Loucy (cell line): ENCODE data around the gene YBX2.

Source experiments
- H2AFZ ChIP-seq: fragments of 200-600 bp; sonication (generic); 2 replicates; pipeline ENCODE4 v1.6.0; 2016; ENCODE audit warnings: antibody characterized with exemption, mild to moderate bottlenecking, low read length, moderate library complexity
- H3F3A ChIP-seq: fragments of 200-600 bp; 2 replicates; pipeline ENCODE4 v1.6.0; 2016; ENCODE audit warnings: antibody characterized with exemption, low read depth, mild to moderate bottlenecking
- H3K27me3 ChIP-seq: fragments of 200-600 bp; sonication (generic); 2 replicates; pipeline ENCODE4 v1.6.1; 2014; ENCODE audit warnings: low read length, mild to moderate bottlenecking; ENCODE audit not compliant: insufficient read depth, poor library complexity, severe bottlenecking
- H3K36me3 ChIP-seq: fragments of 200-600 bp; sonication (generic); 2 replicates; pipeline ENCODE4 v1.6.1; 2016; ENCODE audit warnings: low read length; ENCODE audit not compliant: insufficient read depth
- H3K4me1 ChIP-seq: fragments of 200-600 bp; sonication (generic); 2 replicates; pipeline ENCODE4 v1.5.1; 2014; ENCODE audit warnings: low read length, mild to moderate bottlenecking; ENCODE audit not compliant: insufficient read depth, poor library complexity, severe bottlenecking
- H3K4me2 ChIP-seq: fragments of 200-600 bp; sonication (generic); 2 replicates; pipeline ENCODE4 v1.6.0; 2014; ENCODE audit warnings: antibody characterized with exemption, low read length, low read depth, mild to moderate bottlenecking; ENCODE audit not compliant: poor library complexity, severe bottlenecking
- H3K4me3 ChIP-seq: fragments of 200-600 bp; sonication (generic); 2 replicates; pipeline ENCODE4 v1.5.1; 2014; ENCODE audit warnings: low read length, mild to moderate bottlenecking, mixed read lengths; ENCODE audit not compliant: poor library complexity, severe bottlenecking
- H3K79me2 ChIP-seq: fragments of 200-600 bp; sonication (generic); 2 replicates; pipeline ENCODE4 v1.6.1; 2014; ENCODE audit warnings: low read length; ENCODE audit not compliant: insufficient read depth
- H3K9ac ChIP-seq: fragments of 200-600 bp; sonication (generic); 2 replicates; pipeline ENCODE4 v1.6.0; 2014; ENCODE audit warnings: mild to moderate bottlenecking, low read depth, low read length, moderate library complexity; ENCODE audit not compliant: poor library complexity, severe bottlenecking
- H3K9me2 ChIP-seq: fragments of 200-600 bp; sonication (generic); replicated peaks from 2 replicates; pipeline ENCODE4 v1.6.1; 2016; ENCODE audit warnings: low read depth, low read length, mixed read lengths
- H3K9me3 ChIP-seq: fragments of 200-600 bp; sonication (generic); 2 replicates; pipeline ENCODE4 v1.6.1; 2014; ENCODE audit warnings: mild to moderate bottlenecking, antibody characterized with exemption, low read length, low read depth; ENCODE audit not compliant: insufficient read depth
- H4K20me1 ChIP-seq: fragments of 200-600 bp; sonication (generic); 2 replicates; pipeline ENCODE4 v1.6.0; 2014; ENCODE audit warnings: antibody characterized with exemption, low read length, mild to moderate bottlenecking; ENCODE audit not compliant: insufficient read depth, poor library complexity, severe bottlenecking
- CTCF ChIP-seq: fragments of 200-600 bp; sonication (generic); conservative IDR thresholded peaks from 2 replicates; pipeline ENCODE4 v1.5.1; 2014; ENCODE audit warnings: mild to moderate bottlenecking, antibody characterized with exemption, low read length
- EZH2phosphoT487 ChIP-seq: fragments of 200-600 bp; IDR thresholded peaks from 2 replicates; pipeline ENCODE4 v1.6.1; 2018; ENCODE audit warnings: antibody characterized with exemption, mild to moderate bottlenecking, moderate library complexity, borderline replicate concordance

Gene YBX2

GRCh38 chr17:7328009-7328408 lies 33.6 kb upstream of the YBX2 start:
- H3K9me2 ChIP-seq: no peaks in the 10 kb centered on the region
- peaks cover 5% of the 10 kb centered on the region for H4K20me1 ChIP-seq
- peaks cover 9% of the 10 kb centered on the region; the same call in 1 of the 2 replicates for H3K36me3 ChIP-seq
- H3K27me3 ChIP-seq: no peaks in the 10 kb centered on the region
- no peaks in the 10 kb centered on the region for H3K9me3 ChIP-seq
- H3K79me2 ChIP-seq: peaks cover 21% of the 10 kb centered on the region
- peaks cover 24% of the 10 kb centered on the region for H3K4me1 ChIP-seq
- no peak overlapping the region for H2AFZ ChIP-seq
- H3K4me3 ChIP-seq: peak overlapping the region; percentile 84
- H3F3A ChIP-seq: no peaks in the 10 kb centered on the region
- H3K4me2 ChIP-seq: peak overlapping the region; percentile 82
- TF ChIP-seq CTCF (no peak), EZH2phosphoT487 (no peak)
- peak overlapping the region; percentile 76 for H3K9ac ChIP-seq

DNA sequence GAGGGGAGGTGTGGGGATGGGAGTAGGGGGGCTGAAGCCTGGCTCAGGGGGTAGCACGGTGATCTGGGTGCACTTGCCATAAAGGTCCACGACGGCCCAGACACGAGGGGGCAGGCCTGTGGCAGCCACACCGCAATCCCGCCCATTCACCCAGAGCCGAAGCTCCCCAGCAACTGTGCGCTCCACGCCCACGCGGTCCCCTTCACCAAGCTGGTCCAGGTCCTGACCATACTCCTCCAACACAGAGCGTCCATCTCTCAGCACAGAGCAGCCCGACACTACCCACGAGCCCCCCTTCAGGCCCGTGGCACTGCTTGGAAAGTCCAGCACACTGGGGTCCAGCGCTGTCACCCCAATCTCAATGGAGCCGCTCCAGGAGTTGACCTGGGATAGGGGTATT lies 33.1 kb upstream of the YBX2 start:
- peak overlapping the region; percentile 82 for H3K4me2 ChIP-seq

GRCh38 chr17:7327056-7327455 lies 32.6 kb upstream of the YBX2 start:
- H3K36me3 ChIP-seq: peaks cover 17% of the 10 kb centered on the region; the same call in 1 of the 2 replicates
- H2AFZ ChIP-seq: no peak overlapping the region
- H4K20me1 ChIP-seq: peaks cover 5% of the 10 kb centered on the region
- H3K9me3 ChIP-seq: no peaks in the 10 kb centered on the region
- no peak overlapping the region for H3K4me3 ChIP-seq
- H3F3A ChIP-seq: no peaks in the 10 kb centered on the region
- peaks cover 20% of the 10 kb centered on the region for H3K4me1 ChIP-seq
- H3K9ac ChIP-seq: no peak overlapping the region
- TF ChIP-seq CTCF (no peak), EZH2phosphoT487 (no peak)
- peak overlapping the region; percentile 82 for H3K4me2 ChIP-seq
- peaks cover 21% of the 10 kb centered on the region for H3K79me2 ChIP-seq
- no peaks in the 10 kb centered on the region for H3K27me3 ChIP-seq
- no peaks in the 10 kb centered on the region for H3K9me2 ChIP-seq

More for the DNA sequence above, 33.1 kb upstream of the YBX2 start:
- no peaks in the 10 kb centered on the region for H3K9me3 ChIP-seq
- no peaks in the 10 kb centered on the region for H3K9me2 ChIP-seq
- H3K4me1 ChIP-seq: peaks cover 24% of the 10 kb centered on the region
- TF ChIP-seq CTCF: no peak
- no peak for TF ChIP-seq EZH2phosphoT487
- H3K36me3 ChIP-seq: peaks cover 14% of the 10 kb centered on the region; the same call in 1 of the 2 replicates
- H3K27me3 ChIP-seq: no peaks in the 10 kb centered on the region
- no peaks in the 10 kb centered on the region for H3F3A ChIP-seq
- H4K20me1 ChIP-seq: peaks cover 5% of the 10 kb centered on the region
- H2AFZ ChIP-seq: no peak overlapping the region
- H3K9ac ChIP-seq: peak overlapping the region; percentile 76
- H3K79me2 ChIP-seq: peaks cover 21% of the 10 kb centered on the region
- H3K4me3 ChIP-seq: peak overlapping the region; percentile 84
